ENCODE measurements around the gene BTRC.

The BTRC gene

GRCh38 chr10:101485681-101486554 is 132.0 kb downstream of the BTRC start:
- no peak for DNase-seq

- DNase-seq: no peak
Measured at GRCh38 chr10:101487399-101487798, 133.4 kb downstream of the BTRC start.

GRCh38 chr10:101489355-101489754 is 135.4 kb downstream of the BTRC start:
- peak in 1 of 2 experiments; percentile 1 for DNase-seq

- no peak for DNase-seq
Measured at GRCh38 chr10:101490026-101490425, 136.1 kb downstream of the BTRC start.

GRCh38 chr10:101492205-101492604 is 138.2 kb downstream of the BTRC start:
- no peak for DNase-seq

- no peak for DNase-seq
Measured at GRCh38 chr10:101492814-101493213, 138.8 kb downstream of the BTRC start.

- DNase-seq: no peak
Measured at GRCh38 chr10:101493249-101493648, 139.3 kb downstream of the BTRC start.

GRCh38 chr10:101493782-101494281 is 139.9 kb downstream of the BTRC start:
- DNase-seq: no peak

- no peak for DNase-seq
Measured at GRCh38 chr10:101494650-101495049, 140.7 kb downstream of the BTRC start.

GRCh38 chr10:101495324-101495925 is 141.5 kb downstream of the BTRC start:
- no peak for DNase-seq

- no peak for DNase-seq
Measured at GRCh38 chr10:101504438-101504837, 150.5 kb downstream of the BTRC start.

- DNase-seq: no peak
Measured at GRCh38 chr10:101506829-101507661, 153.1 kb downstream of the BTRC start.

GRCh38 chr10:101507828-101508227 is 153.9 kb downstream of the BTRC start:
- DNase-seq: no peak

- no peak for DNase-seq
Measured at GRCh38 chr10:101511938-101512337, 158.0 kb downstream of the BTRC start.

- no peak for DNase-seq
Measured at GRCh38 chr10:101512738-101513137, 158.8 kb downstream of the BTRC start.

- DNase-seq: no peak
Measured at GRCh38 chr10:101513733-101514132, 159.8 kb downstream of the BTRC start.

GRCh38 chr10:101525848-101526247 is 171.9 kb downstream of the BTRC start:
- DNase-seq: no peak

GRCh38 chr10:101529207-101529606 is 175.2 kb downstream of the BTRC start:
- DNase-seq: no peak

- DNase-seq: no peak
Measured at GRCh38 chr10:101529725-101530553, 176.0 kb downstream of the BTRC start.

- DNase-seq: no peak
Measured at GRCh38 chr10:101535949-101536348, 182.0 kb downstream of the BTRC start.

GRCh38 chr10:101536800-101537199 is 182.8 kb downstream of the BTRC start:
- no peak for DNase-seq

- no peak for DNase-seq
Measured at GRCh38 chr10:101538446-101538845, 184.5 kb downstream of the BTRC start.
